Caco-2 (cell line): ENCODE measurements around the gene HACD2. TPM values are rescaled to one million over a fixed set of nuclear protein-coding genes. Genes with fewer than 3 reads are reported as not detected.

Experiments used
- BruUV-seq: library from RNA; stranded (reverse); fragments of 400-500 nt; replicated peaks from 2 replicates; lab custom pipeline; 2021; lab: Mats Ljungman, UMichigan
- CTCF ChIA-PET: fragments of 300-600 bp; sonication (Branson Sonifier 250); formaldehyde crosslinking; loops from one replicate; lab custom pipeline; 2022; ENCODE audit warnings: antibody characterized with exemption; lab: Charles Lee
- POLR2A ChIA-PET: fragments of 300-600 bp; sonication (Branson Sonifier 250); formaldehyde crosslinking; loops from one replicate; lab custom pipeline; 2022; ENCODE audit warnings: antibody characterized with exemption; lab: Charles Lee
- DNase-seq, 2 experiments: peaks; one replicate each; pipeline versions ENCODE4 v3.0.0 to v3.0.0-alpha.2; 2020 to 2022
- H3K27me3 ChIP-seq: replicated peaks from 2 replicates; pipeline ENCODE4 v1.6.0; 2011; ENCODE audit warnings: low read length; ENCODE audit not compliant: control insufficient read depth, insufficient read depth
- H3K36me3 ChIP-seq: 2 replicates; pipeline ENCODE4 v1.5.1; 2011; ENCODE audit warnings: low read length; ENCODE audit not compliant: control insufficient read depth, insufficient read depth
- H3K4me1 ChIP-seq: fragments of 250-450 bp; sonication (Bioruptor Pico); 2 replicates; pipeline ENCODE4 v1.5.1; 2020; ENCODE audit warnings: mild to moderate bottlenecking
- H3K4me3 ChIP-seq: 2 replicates; pipeline ENCODE4 v1.5.1; 2011; ENCODE audit warnings: low read depth, mild to moderate bottlenecking, control low read depth, low read length
- H3K9me3 ChIP-seq: fragments of 250-450 bp; sonication (Bioruptor Pico); 2 replicates; pipeline ENCODE4 v1.5.1; 2020; ENCODE audit warnings: mild to moderate bottlenecking, moderate library complexity
- H3K27ac Mint-ChIP-seq: one replicate; pipeline ENCODE4 v1.8.0; 2022; ENCODE audit warnings: mixed read lengths; ENCODE audit not compliant: unreplicated experiment
- H3K27me3 Mint-ChIP-seq: one replicate; pipeline ENCODE4 v1.8.0; 2022; ENCODE audit warnings: mixed read lengths; ENCODE audit not compliant: insufficient read depth, unreplicated experiment
- H3K36me3 Mint-ChIP-seq: one replicate; pipeline ENCODE4 v1.8.0; 2022; ENCODE audit warnings: mild to moderate bottlenecking, mixed read lengths; ENCODE audit not compliant: insufficient read depth, unreplicated experiment
- H3K4me1 Mint-ChIP-seq: one replicate; pipeline ENCODE4 v1.8.0; 2022; ENCODE audit warnings: low read depth, mixed read lengths; ENCODE audit not compliant: unreplicated experiment
- H3K4me3 Mint-ChIP-seq: one replicate; pipeline ENCODE4 v1.8.0; 2022; ENCODE audit warnings: mild to moderate bottlenecking, moderate library complexity, mixed read lengths; ENCODE audit not compliant: unreplicated experiment
- H3K9me3 Mint-ChIP-seq: one replicate; pipeline ENCODE4 v1.8.0; 2022; ENCODE audit warnings: mixed read lengths; ENCODE audit not compliant: unreplicated experiment
- CTCF ChIP-seq, 2 experiments: fragments of 200-600 bp in 1 of 2; IDR thresholded peaks; 1 replicate in 1 of 2; 2 replicates in 1 of 2; pipeline versions ENCODE4 v1.5.1 to v1.8.0; 2011 to 2022; ENCODE audit warnings: antibody characterized with exemption in 1 of 2, control low read depth in 1 of 2, inconsistent platforms in 1 of 2, low read depth in 1 of 2, low read length in 1 of 2, mild to moderate bottlenecking in 1 of 2, moderate library complexity in 1 of 2; ENCODE audit not compliant: insufficient read depth in 1 of 2, severe bottlenecking in 1 of 2, unreplicated experiment in 1 of 2
- intact Hi-C: fragments of 100-400 bp; cut with micrococcal nuclease; formaldehyde crosslinking; loops from one replicate; pipeline ENCODE4 v1.10.0; 2022; ENCODE audit not compliant: unreplicated experiment
- total RNA-seq: library from RNA; stranded (reverse); gene quantifications from 2 replicates; pipeline ENCODE4 v1.2.3, GENCODE V29; 2022

The HACD2 gene
- total RNA-seq, 1 experiment from 2014 or later, result 92.5 TPM

DNA sequence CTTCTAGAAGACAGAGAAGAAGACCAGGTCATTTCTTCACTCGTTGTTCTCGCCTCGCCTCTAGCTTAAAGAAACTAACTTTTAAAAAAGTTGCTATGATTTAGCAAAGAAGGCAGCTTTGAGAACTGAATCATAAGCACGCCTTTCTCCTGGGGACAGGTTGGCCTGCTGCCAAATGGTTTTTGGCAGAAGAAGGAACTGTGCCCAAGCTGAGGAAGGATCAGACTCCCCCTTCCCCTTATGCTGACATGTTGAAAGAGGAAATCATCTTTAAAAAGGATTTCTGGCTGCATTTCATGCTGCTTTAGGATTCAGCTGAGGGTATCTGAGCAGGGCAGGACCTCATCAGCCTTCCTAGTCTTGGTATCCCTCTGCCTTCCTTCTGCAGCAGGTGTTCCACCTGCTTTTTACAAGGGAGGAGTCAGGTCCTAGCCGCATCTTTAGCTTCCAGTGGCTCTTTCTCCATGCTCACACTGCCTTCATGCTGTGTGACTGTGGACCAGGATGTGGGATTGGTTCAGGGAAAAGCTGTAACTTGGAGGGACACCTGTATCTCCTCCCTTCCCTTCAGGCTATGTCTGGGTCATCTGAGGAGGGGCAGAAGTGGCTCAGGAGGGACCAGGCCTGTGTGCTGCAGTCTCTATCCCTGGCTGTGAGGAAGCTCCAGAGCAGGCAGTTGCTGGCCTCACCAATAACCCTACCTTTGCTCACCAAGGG is 34.1 kb upstream of the HACD2 start:
- H3K9me3 Mint-ChIP-seq, result no peaks in the 10 kb centered on the region
- ChIA-PET POLR2A (no interaction called here), CTCF (no interaction called here)
- no peak overlapping the region for H3K4me3 Mint-ChIP-seq
- peaks cover 6% of the 10 kb centered on the region; the same call in 1 of the 2 replicates for H3K4me1 ChIP-seq
- H3K4me1 Mint-ChIP-seq, result peaks cover 16% of the 10 kb centered on the region
- peaks cover 10% of the 10 kb centered on the region for H3K36me3 Mint-ChIP-seq
- H3K4me3 ChIP-seq, result no peak overlapping the region
- no peaks in the 10 kb centered on the region for H3K9me3 ChIP-seq
- H3K27ac Mint-ChIP-seq, result no peak overlapping the region
- no peaks in the 10 kb centered on the region for H3K36me3 ChIP-seq
- H3K27me3 ChIP-seq, result no peaks in the 10 kb centered on the region
- H3K27me3 Mint-ChIP-seq, result no peaks in the 10 kb centered on the region
- no peak for DNase-seq
- no peak for TF ChIP-seq CTCF (IDR thresholded peaks at IDR 0.05; ENCODE audit: insufficient read depth in 1 of 2, low read depth in 1 of 2, low read length in 1 of 2, severe bottlenecking in 1 of 2, unreplicated experiment in 1 of 2)
- intact Hi-C loops, result no loop called here
- no TSS peak for BruUV-seq

GRCh38 chr3:123618076-123618708 is 33.3 kb upstream of the HACD2 start:
- intact Hi-C loops, result no loop called here
- Histone ChIP-seq H3K27me3 (no peaks in the 10 kb centered on the region), H3K4me3 (no peak overlapping the region), H3K9me3 (no peaks in the 10 kb centered on the region), H3K36me3 (peaks cover 1% of the 10 kb centered on the region), H3K4me1 (peaks cover 6% of the 10 kb centered on the region; the same call in 1 of the 2 replicates)
- peaks cover 16% of the 10 kb centered on the region for H3K4me1 Mint-ChIP-seq
- ChIA-PET CTCF (no interaction called here), POLR2A (no interaction called here)
- H3K36me3 Mint-ChIP-seq, result peaks cover 10% of the 10 kb centered on the region
- no peak overlapping the region for H3K4me3 Mint-ChIP-seq
- no peaks in the 10 kb centered on the region for H3K27me3 Mint-ChIP-seq
- no peak overlapping the region for H3K27ac Mint-ChIP-seq
- no peaks in the 10 kb centered on the region for H3K9me3 Mint-ChIP-seq
- TF ChIP-seq CTCF (IDR thresholded peaks at IDR 0.05; ENCODE audit: insufficient read depth in 1 of 2, low read depth in 1 of 2, low read length in 1 of 2, severe bottlenecking in 1 of 2, unreplicated experiment in 1 of 2), result no peak
- peak in 1 of 2 experiments; percentile 12 for DNase-seq
- no TSS peak for BruUV-seq

- H3K4me3 ChIP-seq, result no peak overlapping the region
- peaks cover 1% of the 10 kb centered on the region for H3K36me3 ChIP-seq
- H3K27me3 Mint-ChIP-seq, result no peaks in the 10 kb centered on the region
- H3K4me1 ChIP-seq, result peaks cover 5% of the 10 kb centered on the region; the same call in 1 of the 2 replicates
- POLR2A ChIA-PET, result no interaction called here
- H3K9me3 Mint-ChIP-seq, result no peaks in the 10 kb centered on the region
- no peak overlapping the region for H3K4me3 Mint-ChIP-seq
- TF ChIP-seq CTCF (IDR thresholded peaks at IDR 0.05; ENCODE audit: insufficient read depth in 1 of 2, low read depth in 1 of 2, low read length in 1 of 2, severe bottlenecking in 1 of 2, unreplicated experiment in 1 of 2), result no peak
- CTCF ChIA-PET, result no interaction called here
- H3K9me3 ChIP-seq, result no peaks in the 10 kb centered on the region
- H3K4me1 Mint-ChIP-seq, result peaks cover 8% of the 10 kb centered on the region
- no peaks in the 10 kb centered on the region for H3K27me3 ChIP-seq
- peaks cover 6% of the 10 kb centered on the region for H3K36me3 Mint-ChIP-seq
- no peak overlapping the region for H3K27ac Mint-ChIP-seq
- no peak for DNase-seq
- BruUV-seq, result no TSS peak
- intact Hi-C loops, result no loop called here
These were observed 31.7 kb upstream of the HACD2 start for GRCh38 chr3:123616593-123616992.
